ENCODE results near the gene SENP1.

DNA sequence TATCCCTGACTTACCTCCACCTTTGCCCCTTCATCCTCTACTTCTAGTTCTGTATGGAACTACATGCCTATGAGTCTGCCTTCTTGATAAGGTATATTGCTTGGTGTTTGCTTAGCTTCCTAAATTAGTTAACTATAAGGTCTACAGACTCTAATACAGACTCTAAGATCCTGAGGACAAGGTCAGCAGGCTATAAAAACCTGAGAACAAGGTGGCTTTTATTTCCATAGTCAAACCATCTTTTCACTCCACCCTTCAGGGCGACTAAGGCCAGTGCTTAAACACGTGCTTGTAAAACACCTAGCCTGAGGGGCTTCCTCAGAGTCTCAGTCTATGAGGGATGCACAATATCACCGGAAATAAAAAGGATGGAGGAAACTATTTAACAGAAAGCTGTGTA is 65.5 kb downstream of the SENP1 start:
- TF ChIP-seq ESRRA (CRISPR knock-in tag; IDR thresholded peaks at IDR 0.05; ENCODE audit: low read depth) (no peak), CC2D1A (CRISPR knock-in tag; IDR thresholded peaks at IDR 0.05) (no peak), CTCF (CRISPR knock-in tag; IDR thresholded peaks at IDR 0.05) (no peak), ATF4 (CRISPR knock-in tag; IDR thresholded peaks at IDR 0.05) (no peak), ZNF746 (CRISPR knock-in tag; IDR thresholded peaks at IDR 0.05) (no peak), ZNF354B (CRISPR knock-in tag; IDR thresholded peaks at IDR 0.05) (no peak), POLR2AphosphoS5 (IDR thresholded peaks at IDR 0.05; ENCODE audit: low read depth, low read length) (no peak), MXI1 (IDR thresholded peaks at IDR 0.05; ENCODE audit: borderline replicate concordance, low read depth, low read length) (no peak), TARDBP (CRISPR knock-in tag; IDR thresholded peaks at IDR 0.05) (no peak), ZNF670 (CRISPR knock-in tag; IDR thresholded peaks at IDR 0.05; ENCODE audit: borderline replicate concordance) (no peak), MAF1 (CRISPR knock-in tag; IDR thresholded peaks at IDR 0.05; ENCODE audit: borderline replicate concordance) (no peak), POLR2A (IDR thresholded peaks at IDR 0.05; ENCODE audit: insufficient read depth in 1 of 2, low read depth in 2 of 2, low read length in 2 of 2) (no peak)
- TF ChIP-seq, protein P1, sequence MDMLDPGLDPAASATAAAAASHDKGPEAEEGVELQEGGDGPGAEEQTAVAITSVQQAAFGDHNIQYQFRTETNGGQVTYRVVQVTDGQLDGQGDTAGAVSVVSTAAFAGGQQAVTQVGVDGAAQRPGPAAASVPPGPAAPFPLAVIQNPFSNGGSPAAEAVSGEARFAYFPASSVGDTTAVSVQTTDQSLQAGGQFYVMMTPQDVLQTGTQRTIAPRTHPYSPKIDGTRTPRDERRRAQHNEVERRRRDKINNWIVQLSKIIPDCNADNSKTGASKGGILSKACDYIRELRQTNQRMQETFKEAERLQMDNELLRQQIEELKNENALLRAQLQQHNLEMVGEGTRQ (IDR thresholded peaks at IDR 0.05; ENCODE audit: low read depth, low read length): no peak
- TF ChIP-seq, protein P1 (CRISPR knock-in tag; IDR thresholded peaks at IDR 0.05; ENCODE audit: borderline replicate concordance): no peak

All from HepG2 (cell line).